ENCODE measurements around the gene SKIDA1.
A peak's percentile ranks its signal among the peaks of the same experiment; 100 is the strongest.

SKIDA1 gene

GRCh38 chr10:21499701-21500577 is 25.5 kb downstream of the SKIDA1 start:
- ChIA-PET POLR2A (no interaction called here), CTCF (no interaction called here)
- no peak for TF ChIP-seq ARNT (IDR thresholded peaks at IDR 0.05)
- no peak for TF ChIP-seq ELF4 (IDR thresholded peaks at IDR 0.05)
- TF ChIP-seq LEF1 (IDR thresholded peaks at IDR 0.05; ENCODE audit: borderline replicate concordance), result no peak
- no peak for TF ChIP-seq HDGF (IDR thresholded peaks at IDR 0.05; ENCODE audit: borderline replicate concordance)
- no peak for TF ChIP-seq FOXM1 (IDR thresholded peaks at IDR 0.05; ENCODE audit: borderline replicate concordance)
- TF ChIP-seq FOXK2 (IDR thresholded peaks at IDR 0.05), result no peak
- no peak for TF ChIP-seq ZNF384 (IDR thresholded peaks at IDR 0.05)
- no peak for TF ChIP-seq PKNOX1 (IDR thresholded peaks at IDR 0.05)
- no peak for TF ChIP-seq SUZ12 (IDR thresholded peaks at IDR 0.05)
- no peak for TF ChIP-seq TARDBP (IDR thresholded peaks at IDR 0.05)
- TF ChIP-seq CTBP1 (IDR thresholded peaks at IDR 0.05; ENCODE audit: borderline replicate concordance), result no peak
- no peak for TF ChIP-seq L3MBTL2 (conservative IDR thresholded peaks at IDR 0.05)
- no peak for TF ChIP-seq SP1 (IDR thresholded peaks at IDR 0.05)
- no peak for TF ChIP-seq BHLHE40 (IDR thresholded peaks at IDR 0.05; ENCODE audit: borderline replicate concordance)
- no peak for TF ChIP-seq FOXA1 (IDR thresholded peaks at IDR 0.05)
- TF ChIP-seq NFRKB (IDR thresholded peaks at IDR 0.05), result no peak
- DNase-seq (ENCODE audit: extremely low spot score), result no peak

- ChIA-PET CTCF (no interaction called here), POLR2A (no interaction called here)
- DNase-seq (ENCODE audit: extremely low spot score), result no peak
- TF ChIP-seq FOXM1 (IDR thresholded peaks at IDR 0.05; ENCODE audit: borderline replicate concordance), result no peak
- TF ChIP-seq PKNOX1 (IDR thresholded peaks at IDR 0.05), result no peak
- TF ChIP-seq ARNT (IDR thresholded peaks at IDR 0.05), result no peak
- no peak for TF ChIP-seq HDGF (IDR thresholded peaks at IDR 0.05; ENCODE audit: borderline replicate concordance)
- no peak for TF ChIP-seq L3MBTL2 (conservative IDR thresholded peaks at IDR 0.05)
- no peak for TF ChIP-seq FOXK2 (IDR thresholded peaks at IDR 0.05)
- TF ChIP-seq ZNF384 (IDR thresholded peaks at IDR 0.05), result no peak
- TF ChIP-seq FOXA1 (IDR thresholded peaks at IDR 0.05), result no peak
- no peak for TF ChIP-seq ELF4 (IDR thresholded peaks at IDR 0.05)
- TF ChIP-seq SP1 (IDR thresholded peaks at IDR 0.05), result no peak
- no peak for TF ChIP-seq NFRKB (IDR thresholded peaks at IDR 0.05)
- no peak for TF ChIP-seq TARDBP (IDR thresholded peaks at IDR 0.05)
- no peak for TF ChIP-seq CTBP1 (IDR thresholded peaks at IDR 0.05; ENCODE audit: borderline replicate concordance)
Measured at GRCh38 chr10:21498986-21499385, 26.5 kb downstream of the SKIDA1 start.

- no peak for DNase-seq (ENCODE audit: extremely low spot score)
- TF ChIP-seq TARDBP (IDR thresholded peaks at IDR 0.05) (no peak), SUZ12 (IDR thresholded peaks at IDR 0.05) (no peak), FOXA1 (IDR thresholded peaks at IDR 0.05) (no peak), FOXK2 (IDR thresholded peaks at IDR 0.05) (no peak), FOXM1 (IDR thresholded peaks at IDR 0.05; ENCODE audit: borderline replicate concordance) (no peak), L3MBTL2 (conservative IDR thresholded peaks at IDR 0.05) (no peak), NFRKB (IDR thresholded peaks at IDR 0.05) (no peak), SP1 (IDR thresholded peaks at IDR 0.05) (no peak)
- ChIA-PET CTCF (no interaction called here), POLR2A (interaction anchor here (3.0 to 3.2 kb wide), 2 partner anchors 20 to 28 kb away, joined by 25 to 56 read pairs; partner anchors contain the start of gene SKIDA1)
Measured at GRCh38 chr10:21498377-21498776, 27.1 kb downstream of the SKIDA1 start.

- ChIA-PET CTCF (interaction anchor here (0.7 to 2.7 kb wide), 5 partner anchors 11 to 236 kb away, joined by 3 to 21 read pairs (median 6); no protein-coding TSS in a partner anchor), POLR2A (interaction anchor here (0.5 to 3.2 kb wide), 13 partner anchors 8 to 749 kb away, joined by 3 to 56 read pairs (median 7); partner anchors contain the start of genes MLLT10 and SKIDA1)
- TF ChIP-seq ZNF384 (IDR thresholded peaks at IDR 0.05) (no peak), ELF4 (IDR thresholded peaks at IDR 0.05) (no peak), TARDBP (IDR thresholded peaks at IDR 0.05) (no peak), BHLHE40 (IDR thresholded peaks at IDR 0.05; ENCODE audit: borderline replicate concordance) (no peak), FOXK2 (IDR thresholded peaks at IDR 0.05) (no peak), SP1 (IDR thresholded peaks at IDR 0.05) (no peak)
- peak; percentile 76 for DNase-seq (ENCODE audit: extremely low spot score)
Measured at GRCh38 chr10:21497177-21497807, 28.2 kb downstream of the SKIDA1 start.

- ChIA-PET POLR2A (interaction anchor here (0.5 to 3.2 kb wide), 19 partner anchors 9 to 750 kb away, joined by 3 to 56 read pairs (median 6); partner anchors contain the start of genes MLLT10 and SKIDA1), CTCF (interaction anchor here (0.6 to 2.7 kb wide), 13 partner anchors 12 to 505 kb away, joined by 3 to 21 read pairs (median 4); no protein-coding TSS in a partner anchor)
- DNase-seq (ENCODE audit: extremely low spot score), result peak; percentile 55
- peak; percentile 6; the same call in 1 of the 2 replicates for TF ChIP-seq CTBP1 (IDR thresholded peaks at IDR 0.05; ENCODE audit: borderline replicate concordance)
- no peak for TF ChIP-seq ARNT (IDR thresholded peaks at IDR 0.05)
- TF ChIP-seq HDGF (IDR thresholded peaks at IDR 0.05; ENCODE audit: borderline replicate concordance), result no peak
Measured at GRCh38 chr10:21496343-21497176, 28.9 kb downstream of the SKIDA1 start.

All from HEK293T (cell line).